Gastroesophageal sphincter (tissue), 4 donors: ENCODE measurements around the gene LSS. TPM values are rescaled to one million over a fixed set of nuclear protein-coding genes. Genes with fewer than 3 reads are reported as not detected.

ENCODE experiments used
- ATAC-seq: fragments of 150-250 bp; one replicate; pipeline ENCODE4 v1.9.1; 2016; ENCODE audit warnings: mild to moderate bottlenecking, moderate library complexity
- H3K27ac ChIP-seq, 4 donors: fragments of 200-600 bp; sonication (generic) in 3 of 4; 1 replicate in 3 of 4; 2 replicates in 1 of 4; pipeline ENCODE4 v1.5.1; 2016 to 2019
- H3K27me3 ChIP-seq: fragments of 200-600 bp; sonication (generic); one replicate; pipeline ENCODE4 v1.5.1; 2019
- H3K36me3 ChIP-seq, 2 donors: fragments of 200-600 bp; sonication (generic); one replicate each; pipeline ENCODE4 v1.5.1; 2019; ENCODE audit warnings: control low read depth in 1 of 2
- H3K4me1 ChIP-seq, 3 donors: fragments of 200-600 bp; sonication (generic); 1 replicate in 2 of 3; 2 replicates in 1 of 3; pipeline ENCODE4 v1.5.1; 2016 to 2019; ENCODE audit warnings: control low read depth in 2 of 3
- H3K4me3 ChIP-seq, 2 donors: fragments of 200-600 bp; sonication (generic); one replicate each; pipeline ENCODE4 v1.5.1; 2019; ENCODE audit warnings: mild to moderate bottlenecking in 1 of 2, moderate library complexity in 1 of 2
- H3K9me3 ChIP-seq, 3 donors: fragments of 200-600 bp; sonication (generic); one replicate each; pipeline ENCODE4 v1.5.1; 2017 to 2019; ENCODE audit warnings: control low read depth in 2 of 3
- CTCF ChIP-seq, 4 experiments: fragments of 200-600 bp in 2 of 4; fragments of 450-650 bp in 2 of 4; sonication (generic) in 1 of 4; IDR thresholded peaks; one replicate each; pipeline ENCODE4 v1.5.1; 2017 to 2019; ENCODE audit warnings: antibody characterized with exemption in 4 of 4, mild to moderate bottlenecking in 2 of 4, moderate library complexity in 2 of 4
- EP300 ChIP-seq: sonication (generic); formaldehyde crosslinking; IDR thresholded peaks from one replicate; pipeline ENCODE4 v1.6.1; 2017; ENCODE audit warnings: antibody characterized with exemption, mild to moderate bottlenecking
- POLR2A ChIP-seq, 2 donors: fragments of 450-650 bp; IDR thresholded peaks; one replicate each; pipeline ENCODE4 v1.6.1; 2017; ENCODE audit warnings: antibody characterized with exemption in 2 of 2, mild to moderate bottlenecking in 2 of 2, moderate library complexity in 1 of 2
- POLR2AphosphoS5 ChIP-seq: sonication (generic); formaldehyde crosslinking; IDR thresholded peaks from one replicate; pipeline ENCODE4 v1.6.1; 2017; ENCODE audit warnings: antibody characterized with exemption
- WGBS, 2 donors: methylation state at CpG; one replicate each; pipeline ENCODE4 v1.1.5; 2018; ENCODE audit warnings: low coverage in 1 of 2; 5-methylcytosine and 5-hydroxymethylcytosine counted together
- total RNA-seq, 4 donors: library from RNA; depleted of rRNA; stranded (reverse); fragments of >200 nt; gene quantifications; one replicate each; pipeline ENCODE4 v1.1.0, GENCODE V29; 2016

LSS gene
- total RNA-seq, 4 donors from 2014 or later, result 57.7 to 104 (median 85.7) TPM

GRCh38 chr21:46158666-46159300 is 69.8 kb downstream of the LSS start:
- peaks cover 0 to 19% (median under 1%) of the 10 kb centered on the region in 3 donors for H3K4me1 ChIP-seq

GRCh38 chr21:46157987-46158451 is 70.6 kb downstream of the LSS start:
- H3K27ac ChIP-seq, result no peak overlapping the region
- peaks cover 0 to 27% (median 6%) of the 10 kb centered on the region in 3 donors for H3K4me1 ChIP-seq
- no peaks in the 10 kb centered on the region for H3K36me3 ChIP-seq
- H3K27me3 ChIP-seq, result peaks cover 28% of the 10 kb centered on the region
- TF ChIP-seq CTCF (IDR thresholded peaks at IDR 0.05) (no peak), POLR2AphosphoS5 (no peak), EP300 (no peak), POLR2A (IDR thresholded peaks at IDR 0.05) (no peak)
- 100% methylated on average over 1 of the region's 15 CpGs; no CpG with 5 or more reads in 1 of the 2 donors for WGBS, 2 donors
- H3K9me3 ChIP-seq, result no peaks in the 10 kb centered on the region
- ATAC-seq, result no peak
- H3K4me3 ChIP-seq, result no peak overlapping the region

More at GRCh38 chr21:46158666-46159300, 69.8 kb downstream of the LSS start:
- Histone ChIP-seq H3K4me3 (no peak overlapping the region), H3K36me3 (no peaks in the 10 kb centered on the region), H3K9me3 (no peaks in the 10 kb centered on the region), H3K27ac (no peak overlapping the region), H3K27me3 (peaks cover 29% of the 10 kb centered on the region)
- 90 to 100% methylated on average over 1 to 2 of the region's 10 CpGs for WGBS, 2 donors
- ATAC-seq, result no peak
- no peak for TF ChIP-seq POLR2AphosphoS5

GRCh38 chr21:46157396-46157986 is 71.1 kb downstream of the LSS start:
- 70 to 95% methylated on average over 2 to 8 of the region's 12 CpGs for WGBS, 2 donors
- Histone ChIP-seq H3K9me3 (no peaks in the 10 kb centered on the region), H3K36me3 (no peaks in the 10 kb centered on the region), H3K4me1 (peaks cover 0 to 29% (median 8%) of the 10 kb centered on the region in 3 donors), H3K27me3 (peaks cover 22% of the 10 kb centered on the region), H3K27ac (no peak overlapping the region), H3K4me3 (no peak overlapping the region)
- ATAC-seq, result no peak
- TF ChIP-seq CTCF (IDR thresholded peaks at IDR 0.05) (no peak), EP300 (no peak), POLR2A (IDR thresholded peaks at IDR 0.05) (no peak), POLR2AphosphoS5 (no peak)

- Histone ChIP-seq H3K4me1 (peaks cover 0 to 21% (median 8%) of the 10 kb centered on the region in 3 donors), H3K9me3 (no peaks in the 10 kb centered on the region), H3K4me3 (no peak overlapping the region), H3K36me3 (no peaks in the 10 kb centered on the region), H3K27ac (no peak overlapping the region), H3K27me3 (peaks cover 14% of the 10 kb centered on the region)
- 66% methylated on average over 10 of the region's 10 CpGs; no CpG with 5 or more reads in 1 of the 2 donors for WGBS, 2 donors
- no peak for ATAC-seq
- no peak for TF ChIP-seq EP300
- TF ChIP-seq CTCF (IDR thresholded peaks at IDR 0.05), result no peak
These were observed 71.9 kb downstream of the LSS start for GRCh38 chr21:46156678-46157077.

- H3K27ac ChIP-seq, result no peak overlapping the region
- H3K36me3 ChIP-seq, result no peaks in the 10 kb centered on the region
- peaks cover 0 to 18% (median 8%) of the 10 kb centered on the region in 3 donors for H3K4me1 ChIP-seq
- H3K9me3 ChIP-seq, result no peaks in the 10 kb centered on the region
- 79 to 94% methylated on average over 6 to 7 of the region's 7 CpGs for WGBS, 2 donors
- no peak for ATAC-seq
- no peak for TF ChIP-seq POLR2A (IDR thresholded peaks at IDR 0.05)
- no peak for TF ChIP-seq POLR2AphosphoS5
- no peak for TF ChIP-seq EP300
- TF ChIP-seq CTCF (IDR thresholded peaks at IDR 0.05), result no peak
- H3K4me3 ChIP-seq, result no peak overlapping the region
- peaks cover 11% of the 10 kb centered on the region for H3K27me3 ChIP-seq
These were observed 72.3 kb downstream of the LSS start for GRCh38 chr21:46156378-46156645.
